Islet of Langerhans (tissue), 1 donor: Measurements from ENCODE around the gene LRCOL1.

ENCODE experiments used
- FAIRE-seq: peaks from one replicate; lab custom pipeline; 2011; peaks lifted over from hg19 to GRCh38; lab: Jason Lieb, UNC

Gene LRCOL1

GRCh38 chr12:132635076-132635955 is 24.9 kb upstream of the LRCOL1 start:
- FAIRE-seq: no peak

DNA sequence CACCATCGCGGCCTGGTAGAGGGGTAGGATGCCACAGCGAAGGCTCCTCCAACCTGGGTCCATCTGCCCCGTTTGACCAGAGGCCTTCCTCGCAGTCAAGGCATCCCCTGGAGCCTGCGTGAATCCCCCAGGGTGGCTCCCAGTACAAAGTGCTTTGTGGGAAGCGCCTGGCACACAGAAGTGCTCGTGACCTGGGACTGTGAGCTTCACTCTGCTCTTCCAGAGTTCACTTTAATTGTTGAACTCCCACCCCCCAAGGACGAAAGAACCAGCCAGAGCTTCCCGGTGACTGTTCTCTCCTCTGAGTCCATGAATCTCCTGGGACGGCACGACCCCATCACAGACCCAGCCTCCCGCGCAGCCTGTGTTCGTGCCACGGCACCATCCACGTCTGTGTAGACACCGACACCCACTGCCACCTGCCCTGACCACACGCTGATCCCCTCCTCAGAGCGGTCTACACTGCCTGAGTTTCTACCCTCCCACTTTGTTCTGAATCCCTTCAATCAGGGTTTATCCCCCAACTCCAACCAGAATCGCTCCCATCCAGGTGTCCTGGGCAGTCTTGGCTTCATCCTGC is 24.1 kb upstream of the LRCOL1 start:
- FAIRE-seq: no peak

GRCh38 chr12:132633901-132634300 is 23.5 kb upstream of the LRCOL1 start:
- no peak for FAIRE-seq

- no peak for FAIRE-seq
Observed at GRCh38 chr12:132633398-132633797, 23.0 kb upstream of the LRCOL1 start.

- no peak for FAIRE-seq
Observed at GRCh38 chr12:132632521-132633228, 22.3 kb upstream of the LRCOL1 start.

DNA sequence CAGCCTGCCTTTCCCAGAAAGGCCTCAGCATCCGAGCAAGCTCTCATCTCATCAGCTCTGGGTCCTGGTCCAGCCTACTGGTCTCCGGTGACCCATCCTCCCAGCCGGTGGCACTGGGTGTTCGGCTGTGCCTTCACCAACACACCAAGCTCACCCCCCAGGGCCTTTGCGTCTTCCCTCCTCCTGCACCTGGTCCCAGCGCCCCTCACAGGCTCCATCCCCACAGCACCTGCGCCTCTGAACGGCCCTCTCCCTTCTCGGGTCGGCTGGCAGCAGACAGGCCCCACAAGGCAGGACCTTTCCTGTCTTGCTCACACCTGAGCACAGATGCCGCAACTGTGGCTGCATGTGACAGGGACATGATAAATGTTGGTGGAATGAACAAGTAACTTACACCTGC is 21.3 kb upstream of the LRCOL1 start:
- FAIRE-seq: no peak

GRCh38 chr12:132630672-132631071 is 20.3 kb upstream of the LRCOL1 start:
- FAIRE-seq: no peak

DNA sequence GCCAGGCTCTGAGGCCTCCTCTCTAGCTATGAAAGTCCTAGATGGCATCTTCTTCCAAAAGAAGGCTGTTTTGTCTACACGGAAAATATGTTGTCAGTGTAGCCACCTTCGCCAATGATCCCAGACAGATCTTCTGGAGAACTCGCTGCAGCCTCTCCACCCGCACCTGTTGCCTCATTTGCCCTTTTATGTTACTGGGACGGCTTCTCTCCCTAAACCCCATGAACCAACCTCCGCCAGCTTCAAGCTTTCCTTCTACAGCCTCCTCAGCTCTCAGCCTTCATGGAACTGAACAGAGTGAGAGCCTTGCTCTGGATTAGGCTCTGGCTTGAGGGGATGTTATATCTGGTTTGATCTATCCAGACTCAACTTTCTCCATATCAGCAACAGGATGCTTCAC is 18.9 kb upstream of the LRCOL1 start:
- no peak for FAIRE-seq

GRCh38 chr12:132625731-132626430 is 15.5 kb upstream of the LRCOL1 start:
- no peak for FAIRE-seq

DNA sequence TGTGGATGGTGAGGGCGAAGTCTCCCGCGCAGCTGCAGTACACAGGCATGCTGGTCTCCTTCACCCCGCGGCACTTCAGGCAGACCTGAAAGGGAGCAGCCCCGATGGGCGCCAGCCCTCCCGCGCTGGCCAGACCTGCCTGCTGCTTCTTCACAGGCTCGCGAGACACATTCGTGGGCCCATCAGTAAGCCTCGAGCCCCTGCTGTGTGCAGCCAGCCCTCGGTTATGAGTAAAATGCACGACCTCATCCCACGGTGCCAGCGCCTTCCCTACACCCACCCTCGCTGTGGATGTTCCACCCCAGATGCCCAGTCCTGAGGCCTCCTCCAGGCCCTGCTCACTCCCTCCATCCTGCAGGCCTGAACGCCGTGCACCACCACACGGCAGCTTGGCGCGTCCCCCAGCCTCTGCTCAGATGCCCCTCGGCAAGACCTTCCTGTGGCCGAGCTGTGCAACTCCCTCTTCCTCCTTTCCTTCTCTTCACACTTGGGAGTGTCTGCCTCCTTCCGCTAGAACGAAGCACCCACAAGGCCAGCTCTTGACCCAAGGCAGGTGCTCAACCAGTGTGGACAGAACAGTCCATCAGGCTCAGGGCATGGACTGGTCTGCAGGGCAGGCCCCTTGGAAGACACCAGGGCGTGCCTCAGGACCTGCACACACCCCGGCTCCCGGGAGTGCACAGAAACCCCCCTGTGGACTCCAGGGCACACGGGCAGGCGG is 14.7 kb upstream of the LRCOL1 start:
- FAIRE-seq: no peak

DNA sequence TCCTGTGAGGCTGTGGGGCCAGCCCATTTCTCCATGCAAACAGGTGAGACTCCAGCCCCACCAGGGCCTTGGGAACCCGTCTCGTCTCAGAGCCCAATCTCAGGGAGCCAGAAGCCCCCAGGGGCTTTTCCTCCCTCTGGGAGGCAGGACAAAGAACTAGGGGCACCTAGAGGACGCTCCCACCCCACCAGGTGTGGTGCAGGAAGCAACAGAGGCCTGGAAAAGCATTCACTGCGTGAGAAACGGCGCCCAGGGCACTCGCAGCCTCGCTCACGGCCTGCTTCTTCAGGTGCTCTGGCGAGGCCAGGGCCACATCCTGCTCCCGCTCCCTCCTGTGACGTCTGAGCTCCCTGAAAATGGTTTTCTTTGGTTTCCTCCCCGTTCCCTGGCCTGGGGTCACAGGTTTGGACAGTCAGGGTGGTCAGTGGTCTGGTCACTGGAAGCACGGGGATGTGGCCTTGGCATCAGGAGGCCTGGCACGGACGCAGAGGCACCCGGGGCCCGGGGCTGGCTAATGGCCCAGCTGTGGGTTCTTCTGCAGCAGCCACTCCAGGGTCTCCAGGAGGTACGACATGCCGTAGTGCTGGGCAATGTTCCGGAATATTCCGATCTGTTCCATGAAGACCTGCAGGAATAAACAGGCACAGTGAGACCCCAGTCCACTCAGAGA is 13.9 kb upstream of the LRCOL1 start:
- FAIRE-seq: no peak

DNA sequence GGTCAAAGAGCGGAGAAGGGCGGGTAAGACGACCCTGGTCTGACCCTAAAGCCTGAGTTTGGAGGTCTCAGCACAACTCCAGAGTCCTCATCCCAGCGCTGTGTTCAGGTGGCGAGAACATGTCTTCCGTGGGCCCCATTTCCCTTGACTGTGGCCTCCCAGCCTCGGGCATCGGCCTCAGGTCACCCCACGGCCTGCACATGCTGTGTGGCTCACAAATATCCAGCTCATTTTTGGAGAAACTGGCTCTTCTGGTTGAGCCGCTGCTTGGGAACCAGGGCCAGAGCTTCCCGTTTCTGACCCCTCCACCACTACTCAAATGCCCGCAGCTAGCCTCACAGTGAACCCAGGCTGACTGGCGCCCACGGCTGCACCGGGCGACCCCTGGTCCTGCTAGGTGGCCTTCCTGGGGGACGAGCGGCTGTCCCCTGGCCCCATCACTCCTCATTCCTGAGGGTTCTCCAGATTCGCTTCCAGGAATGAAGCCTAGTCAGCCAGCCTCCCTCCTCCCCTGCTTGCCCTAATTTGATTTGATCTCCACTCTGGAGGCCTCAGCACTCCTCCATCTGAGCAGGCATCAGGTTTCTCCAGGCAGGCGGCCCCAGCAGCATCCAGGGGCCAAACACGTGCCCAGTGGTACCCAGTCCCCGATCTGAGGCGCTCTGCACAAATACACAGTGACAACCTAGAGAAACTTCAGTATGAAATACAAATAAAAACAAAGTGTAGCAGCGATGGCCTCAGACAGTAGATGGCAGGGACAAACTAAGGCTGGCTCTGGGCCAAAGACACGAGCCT is 12.9 kb upstream of the LRCOL1 start:
- FAIRE-seq: no peak

DNA sequence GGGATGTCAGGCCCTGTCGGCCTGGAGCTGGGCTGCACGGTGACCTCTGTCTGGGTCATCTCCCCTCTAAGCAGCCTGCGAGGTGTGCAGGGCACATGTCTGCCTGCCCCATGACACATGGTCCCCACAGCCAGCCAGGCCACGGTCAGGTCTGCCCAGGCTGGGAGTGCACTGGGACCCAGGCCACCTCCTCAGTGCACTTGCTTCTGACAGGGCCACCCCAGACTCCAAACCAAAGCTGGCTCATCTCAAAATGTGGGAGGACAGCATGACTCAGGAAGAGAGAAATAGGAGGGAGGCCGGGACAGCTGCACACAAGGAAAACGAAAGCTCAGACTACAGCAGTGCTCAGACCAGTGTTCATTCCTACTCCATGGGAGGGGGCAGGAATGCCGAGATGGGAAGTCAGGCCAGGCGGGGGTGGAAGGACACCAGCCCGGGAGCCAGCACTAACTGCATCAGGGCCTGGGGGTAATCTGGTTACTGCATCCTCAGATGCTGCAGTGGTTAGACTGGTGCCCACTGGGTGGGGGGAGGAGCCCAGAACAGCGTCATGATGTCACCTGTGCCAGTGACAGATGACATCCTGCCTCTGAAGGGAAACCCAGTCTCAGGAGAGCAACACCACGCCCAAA is 12.2 kb upstream of the LRCOL1 start:
- no peak for FAIRE-seq

- no peak for FAIRE-seq
Observed at GRCh38 chr12:132621657-132622435, 11.5 kb upstream of the LRCOL1 start.

- no peak for FAIRE-seq
Observed at GRCh38 chr12:132620899-132621656, 10.7 kb upstream of the LRCOL1 start.

DNA sequence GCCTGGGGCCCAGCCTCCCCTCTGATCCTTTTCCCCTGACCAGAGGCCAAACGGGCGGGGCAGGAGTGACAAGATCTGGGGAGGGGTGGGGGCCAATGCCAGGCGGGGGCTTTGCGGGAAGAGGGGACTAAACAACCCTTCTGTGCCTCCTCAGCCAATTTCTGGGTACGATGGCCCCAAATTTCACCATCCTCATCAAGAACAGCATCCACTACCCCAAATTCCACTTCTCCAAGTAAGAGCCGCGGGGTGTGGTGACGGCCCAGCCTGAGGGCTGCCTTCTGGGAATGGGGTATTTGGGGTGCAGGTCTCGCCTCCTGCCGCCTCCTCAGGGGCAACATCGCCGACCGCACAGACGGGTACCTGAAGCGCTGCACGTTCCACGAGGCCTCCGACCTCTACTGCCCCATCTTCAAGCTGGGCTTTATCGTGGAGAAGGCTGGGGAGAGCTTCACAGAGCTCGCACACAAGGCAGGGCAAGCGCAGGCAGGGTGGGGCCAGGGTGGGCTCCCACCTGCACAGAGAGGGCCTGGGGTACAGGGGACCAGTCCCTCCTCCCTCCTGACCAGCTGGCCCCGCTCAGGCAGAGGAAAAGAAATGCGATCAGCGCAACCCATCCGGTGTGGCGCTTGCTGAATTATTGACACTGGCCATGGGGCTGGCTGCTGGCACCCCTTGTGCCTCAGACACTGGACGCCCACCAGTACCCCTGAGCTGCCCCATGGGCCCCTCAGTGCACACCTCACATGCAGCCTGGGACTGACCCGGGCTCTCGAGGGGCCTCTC is 9.9 kb upstream of the LRCOL1 start:
- no peak for FAIRE-seq

DNA sequence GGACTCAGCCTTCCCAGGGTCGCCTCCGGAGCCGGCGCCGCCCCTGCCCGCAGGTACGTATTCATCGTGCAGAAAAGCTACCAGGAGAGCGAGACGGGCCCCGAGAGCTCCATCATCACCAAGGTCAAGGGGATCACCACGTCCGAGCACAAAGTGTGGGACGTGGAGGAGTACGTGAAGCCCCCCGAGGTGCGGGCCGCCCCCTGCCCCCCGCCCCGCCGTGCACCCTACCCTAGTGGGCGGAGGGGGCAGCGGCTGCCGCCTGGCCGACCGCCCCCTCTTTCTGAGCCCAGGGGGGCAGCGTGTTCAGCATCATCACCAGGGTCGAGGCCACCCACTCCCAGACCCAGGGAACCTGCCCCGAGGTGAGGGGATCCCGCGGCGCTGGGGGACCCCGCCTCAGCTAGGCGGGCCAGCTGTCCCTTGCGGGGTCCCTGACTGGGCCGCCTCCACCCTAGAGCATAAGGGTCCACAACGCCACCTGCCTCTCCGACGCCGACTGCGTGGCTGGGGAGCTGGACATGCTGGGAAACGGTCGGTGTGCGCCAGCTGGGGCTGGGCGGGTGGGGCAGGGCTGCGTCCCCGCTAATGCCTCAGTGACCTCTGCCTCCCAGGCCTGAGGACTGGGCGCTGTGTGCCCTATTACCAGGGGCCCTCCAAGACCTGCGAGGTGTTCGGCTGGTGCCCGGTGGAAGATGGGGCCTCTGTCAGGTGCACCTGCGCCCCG is 9.2 kb upstream of the LRCOL1 start:
- no peak for FAIRE-seq
